ENCODE data around the gene MRPL42.
A peak's percentile ranks its signal among the peaks of the same experiment; 100 is the strongest.

The MRPL42 gene

DNA sequence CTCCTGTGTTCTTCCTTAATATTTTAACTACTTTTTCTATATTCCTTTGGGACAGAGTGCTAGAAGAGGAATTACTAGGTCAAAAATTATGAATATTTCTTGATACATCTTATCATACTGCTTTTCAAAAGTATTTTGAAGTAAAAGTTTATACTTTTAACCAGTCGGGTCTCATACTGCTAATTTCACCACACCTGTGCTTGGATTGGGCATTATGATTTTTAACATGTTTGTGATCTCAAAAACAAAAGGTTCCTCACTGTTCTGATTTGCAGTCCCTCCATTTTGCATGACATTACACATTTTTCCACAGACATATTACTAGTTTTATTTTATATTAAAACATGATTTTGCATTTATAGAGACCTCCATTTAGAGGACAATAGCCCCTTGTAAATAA is 32.9 kb downstream of the MRPL42 start:
- no peak for DNase-seq (ENCODE audit: low read depth)

- DNase-seq (ENCODE audit: low read depth): no peak
Observed at GRCh38 chr12:93500667-93501066, 33.4 kb downstream of the MRPL42 start.

DNA sequence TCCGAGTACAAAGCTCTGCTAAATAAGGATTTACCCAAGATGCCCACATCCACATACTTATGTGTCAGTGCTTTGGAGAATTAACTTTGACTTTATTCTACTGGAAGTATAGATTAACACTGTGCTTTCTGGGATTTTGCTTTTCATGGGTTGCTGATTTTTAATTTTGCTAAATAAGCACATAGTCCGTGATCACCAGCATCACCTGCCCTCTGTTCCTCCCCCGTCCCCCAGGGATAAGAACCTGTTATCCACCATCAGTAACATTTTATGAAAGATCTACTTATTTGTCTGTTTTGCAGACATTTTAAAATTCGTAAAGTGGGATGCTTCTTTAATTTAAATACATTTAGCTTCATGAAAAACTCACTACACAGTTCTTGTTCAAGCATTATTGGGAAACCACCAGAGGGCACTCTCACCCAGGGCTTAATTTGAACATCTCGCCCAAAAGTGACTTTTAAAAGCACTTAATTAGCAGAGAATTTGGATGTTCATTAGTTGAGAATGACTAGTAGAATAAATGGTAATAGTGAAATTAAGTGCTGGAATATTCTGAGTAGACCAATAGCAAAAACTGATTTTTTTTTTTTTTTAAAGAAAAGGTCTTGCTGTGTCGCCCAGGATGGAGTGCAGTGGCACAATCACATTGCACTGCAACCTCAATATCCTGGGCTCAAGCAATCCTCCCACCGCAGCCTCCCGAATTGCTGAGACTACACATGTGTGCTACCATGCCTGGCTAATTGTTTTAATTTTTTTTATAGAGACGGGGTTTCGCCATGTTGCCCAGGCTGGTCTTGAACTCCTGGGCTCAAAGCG is 35.7 kb downstream of the MRPL42 start:
- peak; percentile 6 for DNase-seq (ENCODE audit: low read depth)

DNA sequence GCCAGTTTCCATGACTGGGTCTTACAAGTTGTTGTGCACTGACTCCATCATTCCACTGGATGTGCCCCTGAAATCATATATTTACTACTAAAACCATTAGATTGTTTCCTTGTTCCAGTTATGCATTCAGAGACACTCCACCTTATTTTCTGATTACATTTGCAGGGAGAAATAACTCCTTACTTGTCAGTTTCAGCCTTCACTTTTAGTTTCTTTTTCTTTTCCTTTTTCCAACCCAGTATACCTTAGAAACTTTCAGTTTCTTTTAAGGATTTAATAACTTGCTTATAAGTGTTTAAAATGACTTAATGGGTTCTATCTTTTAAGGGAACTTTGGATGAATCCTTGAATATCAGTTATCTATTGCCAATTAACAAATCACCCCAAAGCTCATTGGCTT is 39.9 kb downstream of the MRPL42 start:
- no peak for DNase-seq (ENCODE audit: low read depth)

- no peak for DNase-seq (ENCODE audit: low read depth)
Observed at GRCh38 chr12:93509506-93509905, 42.2 kb downstream of the MRPL42 start.

- DNase-seq (ENCODE audit: low read depth): no peak
Observed at GRCh38 chr12:93514853-93515252, 47.5 kb downstream of the MRPL42 start.

GRCh38 chr12:93518725-93519124 is 51.4 kb downstream of the MRPL42 start:
- no peak for DNase-seq (ENCODE audit: low read depth)

DNA sequence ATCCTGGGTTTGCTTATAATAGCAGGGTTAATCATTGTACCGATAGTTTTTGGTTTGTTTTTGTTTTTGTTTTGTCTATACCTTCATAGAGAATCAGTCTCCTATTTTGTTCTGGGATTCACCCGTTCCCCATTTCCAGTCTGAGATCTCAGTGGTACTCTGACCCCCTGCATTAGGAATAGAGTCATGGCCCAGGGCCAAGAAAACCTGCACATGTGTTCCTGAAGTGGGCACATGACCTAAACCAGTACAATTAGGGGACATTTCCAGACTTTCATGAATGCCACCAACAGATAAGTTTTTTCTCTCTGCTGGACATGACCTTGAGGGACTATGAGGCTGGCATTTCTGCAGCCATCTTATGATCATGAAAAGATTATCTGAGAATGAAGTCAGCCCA is 52.5 kb downstream of the MRPL42 start:
- no peak for DNase-seq (ENCODE audit: low read depth)

GRCh38 chr12:93520454-93520853 is 53.1 kb downstream of the MRPL42 start:
- no peak for DNase-seq (ENCODE audit: low read depth)

GRCh38 chr12:93521225-93522080 is 54.1 kb downstream of the MRPL42 start:
- no peak for DNase-seq (ENCODE audit: low read depth)

DNA sequence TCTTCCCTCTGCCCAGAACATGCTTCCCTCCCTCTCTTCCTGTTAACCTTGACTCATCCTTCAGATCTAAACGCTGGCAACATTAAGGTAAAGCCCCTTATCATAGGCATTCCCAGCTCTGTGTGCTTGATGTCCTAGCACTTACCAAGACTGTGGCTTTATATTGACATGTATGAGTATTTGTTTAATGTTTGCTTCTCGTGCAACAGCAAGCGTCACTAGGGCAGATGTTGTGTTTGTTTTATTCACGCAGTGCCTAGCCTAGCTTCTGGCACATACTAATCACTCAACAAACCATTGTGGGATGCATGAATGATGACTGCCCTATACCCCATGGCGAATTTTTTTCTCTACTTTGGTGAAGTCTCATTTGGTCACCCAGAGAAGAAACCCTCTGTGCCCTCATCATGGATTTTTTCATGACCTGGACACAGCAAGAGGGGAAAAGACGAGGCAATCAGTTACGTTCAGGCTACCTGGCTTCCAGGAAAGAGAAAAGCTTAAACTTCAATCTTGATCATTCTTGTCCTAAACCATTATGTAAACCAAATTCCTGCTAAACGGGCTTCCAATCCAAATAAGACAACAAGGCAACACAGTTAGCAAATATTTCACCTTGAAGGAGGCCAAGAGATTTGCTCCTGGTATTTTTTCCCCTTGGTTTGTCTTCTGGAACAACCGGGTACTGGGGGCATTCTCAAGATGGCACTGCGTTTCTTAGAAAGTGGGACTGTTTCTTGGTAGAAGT is 57.2 kb downstream of the MRPL42 start:
- no peak for DNase-seq (ENCODE audit: low read depth)

- no peak for DNase-seq (ENCODE audit: low read depth)
Observed at GRCh38 chr12:93526786-93527428, 59.6 kb downstream of the MRPL42 start.

DNA sequence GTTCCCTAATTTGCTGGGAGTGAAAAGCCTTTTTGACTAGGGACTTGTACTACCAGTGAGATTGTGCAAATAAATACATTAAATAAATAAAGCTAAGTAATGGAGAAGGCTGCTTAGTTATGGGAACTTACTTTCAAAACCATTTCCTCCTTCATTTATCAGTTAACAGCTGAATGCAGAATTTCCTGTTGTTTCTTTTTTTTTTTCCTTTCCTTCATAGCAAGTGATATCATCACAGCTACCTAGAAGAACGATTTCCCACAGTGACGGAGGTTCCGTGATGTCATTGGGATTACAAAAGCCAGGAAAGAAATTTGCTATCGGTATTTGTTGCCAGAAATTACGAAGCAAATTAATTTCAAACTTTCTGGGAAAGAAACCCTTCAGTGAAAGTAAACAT is 63.0 kb downstream of the MRPL42 start:
- DNase-seq (ENCODE audit: low read depth): no peak

DNA sequence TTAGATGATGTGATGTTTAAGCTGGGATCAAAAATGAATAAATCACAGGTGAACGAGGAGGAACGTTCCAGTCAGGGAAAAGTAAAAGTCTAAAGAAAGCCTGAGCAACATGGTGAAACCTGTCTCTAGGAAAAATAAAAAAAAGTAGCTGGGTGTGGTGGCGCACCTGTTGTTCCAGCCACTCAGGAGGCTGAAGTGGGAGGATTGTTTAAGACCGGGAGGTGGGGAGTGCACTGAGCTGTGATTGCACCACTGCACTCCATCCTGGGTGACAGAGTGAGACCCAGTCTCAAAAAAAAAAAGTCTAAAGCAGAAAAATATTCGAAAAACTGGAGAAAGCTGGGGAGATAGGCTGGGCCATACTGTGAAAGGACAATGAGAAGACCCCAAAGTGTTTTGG is 66.0 kb downstream of the MRPL42 start:
- no peak for DNase-seq (ENCODE audit: low read depth)

DNA sequence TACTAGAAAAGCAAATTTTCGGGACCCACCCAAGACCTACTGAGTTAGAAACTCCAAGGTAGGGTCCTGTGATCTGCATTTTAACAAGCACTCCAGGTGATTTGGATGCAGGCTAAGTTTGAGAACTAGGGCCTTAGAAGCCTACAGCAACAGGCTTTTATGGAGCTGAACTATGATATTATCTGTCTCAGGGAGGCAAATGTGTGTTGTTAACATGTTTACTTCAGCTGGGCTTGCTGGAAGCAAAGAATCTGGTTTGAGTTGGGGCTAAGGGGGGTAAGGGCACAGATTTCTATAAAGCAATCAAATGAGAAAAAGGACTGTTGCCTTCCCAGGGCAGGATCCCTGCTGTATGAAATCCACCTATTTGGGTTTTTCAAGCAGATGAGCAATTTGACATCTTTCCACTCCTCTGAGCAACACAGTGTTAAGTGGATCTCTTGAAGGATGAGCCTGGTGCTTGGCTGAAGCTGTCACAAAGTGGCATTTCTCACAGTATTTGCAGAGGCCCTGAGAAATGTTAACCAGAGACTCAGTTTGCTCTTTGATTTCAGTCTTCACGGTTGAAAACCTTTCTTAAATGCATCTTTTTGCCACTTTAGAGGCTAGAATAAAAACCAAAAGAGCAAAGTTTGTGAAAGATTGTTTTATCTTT is 68.9 kb downstream of the MRPL42 start:
- no peak for DNase-seq (ENCODE audit: low read depth)

DNA sequence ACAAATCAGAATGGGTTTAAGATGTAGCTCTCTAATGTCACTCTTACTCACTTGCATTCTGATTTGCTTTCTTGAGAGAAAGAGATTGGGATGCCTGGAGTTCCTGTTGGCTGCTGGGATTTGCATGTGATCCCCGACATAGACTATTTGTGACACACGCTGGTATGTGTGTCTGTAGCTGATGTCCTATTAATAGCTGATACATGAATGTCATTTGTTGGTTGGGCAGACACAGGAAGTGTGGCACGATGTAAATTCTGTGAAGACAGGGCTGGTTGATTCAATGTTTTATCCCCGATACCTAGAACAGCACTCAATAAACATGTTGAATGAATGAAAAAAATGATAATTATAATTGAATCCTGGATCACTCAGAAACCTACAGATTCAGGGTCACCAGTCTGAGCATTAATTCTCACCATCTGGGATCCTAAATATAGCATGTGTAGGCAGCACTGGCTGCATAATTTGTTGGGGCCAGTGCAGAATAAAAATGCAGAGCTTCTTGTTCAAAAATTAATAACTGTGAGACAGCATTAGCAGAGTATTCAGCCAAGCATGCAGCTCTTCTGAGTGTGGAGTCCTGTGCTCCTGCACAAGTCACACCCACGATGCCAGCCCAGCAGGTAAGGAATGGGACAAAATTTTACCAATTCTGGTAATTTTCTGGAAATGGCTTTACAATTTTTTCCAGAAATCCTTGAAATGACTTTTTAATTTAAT is 69.6 kb downstream of the MRPL42 start:
- DNase-seq (ENCODE audit: low read depth): no peak

DNA sequence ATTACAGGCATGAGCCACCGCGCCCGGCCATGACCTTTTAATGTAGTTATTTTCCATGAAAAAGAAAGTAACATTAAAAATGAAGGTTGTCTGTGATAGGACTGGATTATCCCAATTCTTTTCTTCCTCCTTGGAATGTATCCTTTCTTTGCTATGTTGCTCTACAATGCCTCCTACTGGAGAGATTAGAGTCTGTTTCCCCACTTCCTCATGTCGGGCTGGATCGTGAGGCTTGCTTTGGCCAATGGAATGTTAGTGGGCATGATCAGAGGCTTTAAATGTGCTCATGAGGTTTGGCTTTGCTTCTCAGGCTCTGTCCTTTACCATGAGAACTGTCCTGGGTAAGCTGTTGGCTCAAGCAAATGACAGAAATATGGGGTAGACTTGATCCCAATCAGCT is 70.5 kb downstream of the MRPL42 start:
- DNase-seq (ENCODE audit: low read depth): no peak

DNA sequence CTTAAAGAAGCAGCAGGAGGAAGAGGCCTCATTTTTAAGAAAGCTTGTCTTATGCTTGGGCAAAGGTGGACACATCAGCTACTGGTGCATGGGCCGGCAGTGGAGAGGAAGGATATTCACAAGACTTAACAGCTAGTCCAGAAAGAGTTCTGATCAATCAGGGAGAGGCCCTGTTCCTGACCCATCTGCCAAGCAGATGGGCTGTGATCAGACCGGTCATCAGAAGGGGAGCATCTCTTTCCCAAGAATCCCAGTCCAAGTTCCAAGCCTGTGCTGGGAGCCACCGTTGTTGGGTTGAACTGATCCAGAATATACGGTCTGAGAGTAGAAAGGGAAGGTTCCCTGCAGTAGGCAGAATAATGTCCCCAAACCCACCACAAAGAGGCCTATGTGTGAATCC is 72.5 kb downstream of the MRPL42 start:
- DNase-seq (ENCODE audit: low read depth): no peak

GRCh38 chr12:93540466-93540865 is 73.2 kb downstream of the MRPL42 start:
- no peak for DNase-seq (ENCODE audit: low read depth)

DNA sequence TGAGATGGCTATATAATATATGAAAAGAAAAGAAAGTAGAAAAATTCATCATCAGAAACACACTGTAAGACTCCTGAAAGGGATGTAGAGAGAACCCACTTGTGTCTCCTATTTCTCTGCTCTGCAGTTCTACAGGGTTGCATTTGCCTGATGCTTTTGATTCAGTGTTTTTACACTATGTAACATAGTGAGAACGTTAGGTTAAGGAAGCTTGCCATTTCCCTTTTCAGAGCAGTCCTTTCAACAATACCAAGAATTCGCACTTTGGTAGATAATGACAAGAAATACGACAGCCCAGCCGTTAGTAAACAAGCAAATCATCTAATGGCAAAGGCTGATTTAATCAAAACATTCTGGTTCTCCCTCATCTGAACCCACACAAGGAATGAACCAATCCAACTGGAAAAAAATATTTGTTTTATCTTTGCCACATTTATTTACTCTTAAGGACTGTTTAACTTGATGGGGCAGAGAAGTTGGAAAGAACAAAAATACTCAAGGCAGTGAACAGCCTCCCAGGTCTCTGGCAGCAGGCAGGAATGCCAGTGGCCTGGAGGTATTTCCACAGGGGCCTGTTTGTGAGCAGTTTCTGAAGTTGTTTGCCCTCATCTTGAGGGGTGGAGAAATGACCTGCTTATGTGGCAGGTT is 74.4 kb downstream of the MRPL42 start:
- DNase-seq (ENCODE audit: low read depth): no peak
